MM.1S (cell line): Measurements from ENCODE around the gene FAM20C.

ENCODE experiments used
- DNase-seq: peaks from one replicate; pipeline ENCODE4 v3.0.0-alpha.2; 2015
- H2AFZ ChIP-seq: fragments of 300-600 bp; sonication (generic); 2 replicates; pipeline ENCODE4 v1.6.0; 2016; ENCODE audit warnings: antibody characterized with exemption, low read length
- H3F3A ChIP-seq: fragments of 300-600 bp; sonication (generic); 2 replicates; pipeline ENCODE4 v1.6.1; 2016; ENCODE audit warnings: mild to moderate bottlenecking, antibody characterized with exemption, low read length, moderate library complexity, mixed read lengths; ENCODE audit not compliant: insufficient read depth
- H3K27ac ChIP-seq: fragments of 300-600 bp; sonication (generic); 2 replicates; pipeline ENCODE4 v1.5.1; 2016; ENCODE audit warnings: mild to moderate bottlenecking, low read length
- H3K27me3 ChIP-seq: fragments of 300-600 bp; sonication (generic); replicated peaks from 2 replicates; pipeline ENCODE4 v1.6.0; 2016; ENCODE audit warnings: low read length; ENCODE audit not compliant: insufficient read depth
- H3K36me3 ChIP-seq: fragments of 300-600 bp; sonication (generic); replicated peaks from 2 replicates; pipeline ENCODE4 v1.6.1; 2016; ENCODE audit warnings: mild to moderate bottlenecking, low read length, mixed read lengths; ENCODE audit not compliant: insufficient read depth
- H3K4me1 ChIP-seq: fragments of 300-600 bp; sonication (generic); 2 replicates; pipeline ENCODE4 v1.6.1; 2016; ENCODE audit warnings: low read length, mixed read lengths
- H3K4me2 ChIP-seq: fragments of 300-600 bp; sonication (generic); 2 replicates; pipeline ENCODE4 v1.6.0; 2016; ENCODE audit warnings: low read depth, low read length
- H3K4me3 ChIP-seq: fragments of 300-600 bp; sonication (generic); 2 replicates; pipeline ENCODE4 v1.5.1; 2016; ENCODE audit warnings: low read length, mixed read lengths
- H3K79me2 ChIP-seq: fragments of 300-600 bp; sonication (generic); 2 replicates; pipeline ENCODE4 v1.6.1; 2016; ENCODE audit warnings: mixed run types, low read length, mixed read lengths
- H3K9ac ChIP-seq: fragments of 300-600 bp; sonication (generic); 2 replicates; pipeline ENCODE4 v1.6.1; 2016; ENCODE audit warnings: low read length, mixed read lengths
- H3K9me2 ChIP-seq: fragments of 300-600 bp; sonication (generic); replicated peaks from 2 replicates; pipeline ENCODE4 v1.6.1; 2016; ENCODE audit warnings: mild to moderate bottlenecking, low read length, mixed read lengths; ENCODE audit not compliant: insufficient read depth
- H3K9me3 ChIP-seq: fragments of 300-600 bp; sonication (generic); replicated peaks from 2 replicates; pipeline ENCODE4 v1.6.1; 2016; ENCODE audit warnings: mild to moderate bottlenecking, low read length, mixed read lengths; ENCODE audit not compliant: insufficient read depth
- H4K20me1 ChIP-seq: fragments of 300-600 bp; sonication (generic); 2 replicates; pipeline ENCODE4 v1.6.1; 2016; ENCODE audit warnings: mild to moderate bottlenecking, low read length, moderate library complexity, mixed read lengths; ENCODE audit not compliant: insufficient read depth
- CTCF ChIP-seq: fragments of 300-600 bp; sonication (generic); IDR thresholded peaks from 2 replicates; pipeline ENCODE4 v1.5.1; 2016; ENCODE audit warnings: antibody characterized with exemption, low read length, mixed read lengths
- EZH2 ChIP-seq: fragments of 300-600 bp; sonication (generic); optimal IDR thresholded peaks from 2 replicates; pipeline ENCODE3; 2017; ENCODE audit warnings: low read depth, mild to moderate bottlenecking, antibody characterized with exemption, low read length, mixed read lengths
- EZH2phosphoT487 ChIP-seq: fragments of 300-600 bp; sonication (generic); IDR thresholded peaks from 2 replicates; pipeline ENCODE4 v1.6.1; 2018; ENCODE audit warnings: antibody characterized with exemption, low read length

Gene FAM20C

GRCh38 chr7:300546-301290, 108.3 kb downstream of the FAM20C start:
- Histone ChIP-seq H4K20me1 (no peaks in the 10 kb centered on the region), H3K27me3 (no peaks in the 10 kb centered on the region), H3K4me1 (no peaks in the 10 kb centered on the region), H3K9me3 (no peaks in the 10 kb centered on the region), H3K36me3 (no peaks in the 10 kb centered on the region), H3K4me2 (no peak overlapping the region), H3K27ac (no peak overlapping the region), H3K9me2 (no peaks in the 10 kb centered on the region), H3K9ac (no peak overlapping the region), H3K4me3 (no peak overlapping the region), H3F3A (no peaks in the 10 kb centered on the region), H2AFZ (no peak overlapping the region), H3K79me2 (no peaks in the 10 kb centered on the region)
- DNase-seq, result no peak
- no peak for TF ChIP-seq CTCF
- TF ChIP-seq EZH2, result no peak
- no peak for TF ChIP-seq EZH2phosphoT487

DNA sequence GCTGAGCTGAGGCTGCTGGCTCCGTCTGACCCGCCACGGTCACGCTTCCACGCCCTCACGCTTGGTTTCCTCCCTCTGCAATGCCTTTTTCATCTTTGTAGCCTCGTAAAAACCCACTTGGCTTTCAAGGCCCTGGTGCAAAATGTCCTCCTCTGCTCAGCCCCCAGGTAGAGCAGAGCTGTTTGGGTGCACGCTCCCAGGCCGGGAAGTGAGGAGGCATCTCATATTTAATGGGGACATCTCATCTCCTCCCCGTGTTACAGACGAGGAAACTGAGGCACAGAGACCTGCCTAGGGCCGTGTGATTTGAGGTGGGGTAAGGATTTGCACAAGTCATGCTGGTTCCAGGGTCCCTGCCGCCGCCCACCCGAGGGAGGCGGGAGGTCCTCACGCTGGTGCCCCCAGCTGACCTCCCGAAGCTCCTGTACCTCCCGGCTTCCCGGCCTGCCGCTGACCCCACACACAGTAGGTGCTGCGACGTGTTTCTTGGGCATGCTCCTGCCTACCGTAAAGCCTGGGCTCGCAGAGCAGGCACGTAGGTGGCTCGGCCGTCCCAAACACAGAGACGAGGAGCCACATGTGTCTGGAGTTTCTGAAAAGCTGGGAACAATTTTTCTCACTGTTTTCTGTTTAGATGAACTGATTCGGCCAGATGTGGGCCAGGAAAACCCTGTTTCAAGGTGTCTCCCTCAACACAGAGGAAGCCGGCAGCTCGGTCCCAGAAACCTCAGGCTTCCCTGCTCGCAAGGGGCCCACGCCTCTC, 109.1 kb downstream of the FAM20C start:
- no peak overlapping the region for H2AFZ ChIP-seq
- H3K9me3 ChIP-seq, result no peaks in the 10 kb centered on the region
- DNase-seq, result no peak
- H3K9ac ChIP-seq, result no peak overlapping the region
- no peaks in the 10 kb centered on the region for H3K4me1 ChIP-seq
- H3F3A ChIP-seq, result no peaks in the 10 kb centered on the region
- H3K4me2 ChIP-seq, result no peak overlapping the region
- no peaks in the 10 kb centered on the region for H3K36me3 ChIP-seq
- H3K27ac ChIP-seq, result no peak overlapping the region
- H3K9me2 ChIP-seq, result no peaks in the 10 kb centered on the region
- H3K27me3 ChIP-seq, result no peaks in the 10 kb centered on the region
- no peaks in the 10 kb centered on the region for H4K20me1 ChIP-seq
- no peak for TF ChIP-seq EZH2phosphoT487
- no peak for TF ChIP-seq EZH2
- no peak for TF ChIP-seq CTCF
- H3K79me2 ChIP-seq, result no peaks in the 10 kb centered on the region
- no peak overlapping the region for H3K4me3 ChIP-seq

- no peaks in the 10 kb centered on the region for H3K9me2 ChIP-seq
- no peak for DNase-seq
- no peaks in the 10 kb centered on the region for H3F3A ChIP-seq
- H3K27me3 ChIP-seq, result no peaks in the 10 kb centered on the region
- no peaks in the 10 kb centered on the region for H3K79me2 ChIP-seq
- H3K36me3 ChIP-seq, result no peaks in the 10 kb centered on the region
- H3K4me1 ChIP-seq, result no peaks in the 10 kb centered on the region
- no peaks in the 10 kb centered on the region for H3K9me3 ChIP-seq
- no peaks in the 10 kb centered on the region for H4K20me1 ChIP-seq
- no peak overlapping the region for H3K4me3 ChIP-seq
- H2AFZ ChIP-seq, result no peak overlapping the region
- TF ChIP-seq CTCF (no peak), EZH2phosphoT487 (no peak), EZH2 (no peak)
- no peak overlapping the region for H3K9ac ChIP-seq
- H3K4me2 ChIP-seq, result no peak overlapping the region
- H3K27ac ChIP-seq, result no peak overlapping the region
These were observed 110.0 kb downstream of the FAM20C start for GRCh38 chr7:302054-302992.
